ENCODE measurements around the gene ATP9A. TPM values are rescaled to one million over a fixed set of nuclear protein-coding genes. Genes with fewer than 3 reads are reported as not detected.
A peak's percentile ranks its signal among the peaks of the same experiment; 100 is the strongest.

ATP9A gene
- total RNA-seq, 1 experiment from 2014 or later = 16.8 TPM

DNA sequence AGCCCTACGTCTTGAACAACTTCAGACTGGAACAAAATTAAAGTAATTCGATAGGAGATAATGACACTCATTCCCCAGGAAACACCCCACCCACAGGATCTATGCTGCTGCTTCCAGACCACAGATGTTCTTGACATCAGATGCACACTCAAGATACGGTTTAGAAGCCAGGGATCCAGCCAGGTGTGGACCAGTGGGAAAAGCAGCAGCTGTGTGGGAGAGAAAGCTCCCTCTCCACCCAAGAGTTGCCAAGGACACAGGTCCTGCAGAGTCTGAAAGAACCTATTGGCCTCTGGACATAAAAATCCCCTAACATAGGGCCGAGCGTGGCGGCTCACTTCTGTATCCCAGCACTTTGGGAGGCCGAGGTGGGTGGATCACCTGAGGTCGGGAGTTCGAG, 133.9 kb downstream of the ATP9A start (continued):
- TF ChIP-seq, protein P1, sequence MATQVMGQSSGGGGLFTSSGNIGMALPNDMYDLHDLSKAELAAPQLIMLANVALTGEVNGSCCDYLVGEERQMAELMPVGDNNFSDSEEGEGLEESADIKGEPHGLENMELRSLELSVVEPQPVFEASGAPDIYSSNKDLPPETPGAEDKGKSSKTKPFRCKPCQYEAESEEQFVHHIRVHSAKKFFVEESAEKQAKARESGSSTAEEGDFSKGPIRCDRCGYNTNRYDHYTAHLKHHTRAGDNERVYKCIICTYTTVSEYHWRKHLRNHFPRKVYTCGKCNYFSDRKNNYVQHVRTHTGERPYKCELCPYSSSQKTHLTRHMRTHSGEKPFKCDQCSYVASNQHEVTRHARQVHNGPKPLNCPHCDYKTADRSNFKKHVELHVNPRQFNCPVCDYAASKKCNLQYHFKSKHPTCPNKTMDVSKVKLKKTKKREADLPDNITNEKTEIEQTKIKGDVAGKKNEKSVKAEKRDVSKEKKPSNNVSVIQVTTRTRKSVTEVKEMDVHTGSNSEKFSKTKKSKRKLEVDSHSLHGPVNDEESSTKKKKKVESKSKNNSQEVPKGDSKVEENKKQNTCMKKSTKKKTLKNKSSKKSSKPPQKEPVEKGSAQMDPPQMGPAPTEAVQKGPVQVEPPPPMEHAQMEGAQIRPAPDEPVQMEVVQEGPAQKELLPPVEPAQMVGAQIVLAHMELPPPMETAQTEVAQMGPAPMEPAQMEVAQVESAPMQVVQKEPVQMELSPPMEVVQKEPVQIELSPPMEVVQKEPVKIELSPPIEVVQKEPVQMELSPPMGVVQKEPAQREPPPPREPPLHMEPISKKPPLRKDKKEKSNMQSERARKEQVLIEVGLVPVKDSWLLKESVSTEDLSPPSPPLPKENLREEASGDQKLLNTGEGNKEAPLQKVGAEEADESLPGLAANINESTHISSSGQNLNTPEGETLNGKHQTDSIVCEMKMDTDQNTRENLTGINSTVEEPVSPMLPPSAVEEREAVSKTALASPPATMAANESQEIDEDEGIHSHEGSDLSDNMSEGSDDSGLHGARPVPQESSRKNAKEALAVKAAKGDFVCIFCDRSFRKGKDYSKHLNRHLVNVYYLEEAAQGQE (IDR thresholded peaks at IDR 0.05; ENCODE audit: low read depth) = no peak
- TF ChIP-seq TCF7L2 (IDR thresholded peaks at IDR 0.05; ENCODE audit: borderline replicate concordance, extremely low read depth, insufficient read depth, insufficient read length) = no peak

DNA sequence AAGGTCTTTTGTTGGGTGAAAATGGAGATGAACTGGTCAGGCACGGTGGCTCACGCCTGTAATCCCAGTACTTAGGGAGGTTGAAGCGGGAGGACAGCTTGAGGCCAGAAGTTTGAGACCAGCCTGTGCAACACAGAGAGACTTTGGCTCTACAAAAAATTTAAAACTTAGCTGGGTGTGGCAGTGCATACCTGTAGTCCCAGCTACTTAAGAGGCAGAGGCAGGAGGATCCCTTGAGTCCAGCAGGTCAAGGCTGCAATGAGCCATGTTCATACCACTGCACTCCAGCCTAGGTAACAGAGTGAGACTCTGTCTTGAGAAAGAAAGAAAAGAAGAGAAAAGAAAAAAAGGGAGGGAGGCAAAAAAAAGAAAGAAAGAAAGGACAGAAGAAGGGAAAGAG, 134.8 kb downstream of the ATP9A start:
- Histone ChIP-seq H3K4me2 (ENCODE audit: low read length) (peak overlapping the region; percentile 58), H3K27ac (ENCODE audit: low read depth, low read length) (no peak overlapping the region), H4K20me1 (ENCODE audit: insufficient read depth) (no peaks in the 10 kb centered on the region), H2AFZ (ENCODE audit: low read depth, low read length, poor library complexity, severe bottlenecking) (no peak overlapping the region), H3K9ac (ENCODE audit: low read length) (peak overlapping the region; percentile 41), H3K9me3 (ENCODE audit: control insufficient read depth in 1 of 2, insufficient read depth in 1 of 2, low read depth in 1 of 2, low read length in 2 of 2) (no peaks in the 10 kb centered on the region), H3K27me3 (ENCODE audit: insufficient read depth, low read length) (no peaks in the 10 kb centered on the region), H3K4me1 (ENCODE audit: control insufficient read depth in 1 of 2, insufficient read depth in 2 of 2, low read length in 2 of 2) (peaks cover 60 to 88% of the 10 kb centered on the region in 2 experiments), H3K36me3 (ENCODE audit: control insufficient read depth in 1 of 2, insufficient read depth in 2 of 2, low read length in 2 of 2) (no peaks in the 10 kb centered on the region), H3K4me3 (replicated peaks in 1 of 2; ENCODE audit: low read depth in 1 of 2, low read length in 2 of 2) (no peak overlapping the region), H3K79me2 (ENCODE audit: insufficient read depth, low read length) (no peaks in the 10 kb centered on the region), H3K9me2 (ENCODE audit: insufficient read depth) (no peaks in the 10 kb centered on the region)
- no peak for DNase-seq (ENCODE audit: low read depth, low spot score)
- intact Hi-C loops (cut with micrococcal nuclease) = no loop called here
- ChIA-PET RAD21 (ENCODE audit: low non-redundant PET in 1 of 2, low total read pairs in 2 of 2, uncharacterized antibody in 2 of 2, unreplicated experiment in 2 of 2) (no interaction called here), POLR2A (no interaction called here), CTCF (interaction anchor here (0.7 kb wide), 1 partner anchor 515 kb away, joined by 4 read pairs; no protein-coding TSS in a partner anchor)
- ATAC-seq = no peak
- TF ChIP-seq FOSL1 (IDR thresholded peaks at IDR 0.05; ENCODE audit: low read depth) (no peak), RAD21 (IDR thresholded peaks at IDR 0.05; ENCODE audit: low read depth) (no peak), JUND (IDR thresholded peaks at IDR 0.05) (no peak)
- TF ChIP-seq, protein P1 (IDR thresholded peaks at IDR 0.05; ENCODE audit: low read depth) = no peak
- TF ChIP-seq, protein P2, sequence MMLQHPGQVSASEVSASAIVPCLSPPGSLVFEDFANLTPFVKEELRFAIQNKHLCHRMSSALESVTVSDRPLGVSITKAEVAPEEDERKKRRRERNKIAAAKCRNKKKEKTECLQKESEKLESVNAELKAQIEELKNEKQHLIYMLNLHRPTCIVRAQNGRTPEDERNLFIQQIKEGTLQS (IDR thresholded peaks at IDR 0.05) = no peak
- no TSS peak for BruUV-seq (replicated peaks)

Data from HCT116 (cell line).